OCI-LY1 (cell line): ENCODE data around the gene PRSS57.
"Not testable (repeated sequence)": the region's sequence is repeated elsewhere in the genome, so short reads cannot be mapped to it uniquely, and the experiment has no call there.

Experiments
- EZH2 ChIP-seq: fragments of 200-600 bp; sonication (generic), shearing (Covaris generic); IDR thresholded peaks from 2 replicates; pipeline ENCODE4 v1.8.0; 2017; ENCODE audit warnings: borderline replicate concordance, mixed run types, mild to moderate bottlenecking, antibody characterized with exemption, low read length, moderate library complexity, mixed read lengths
- TF ChIP-seq, protein P1 (sequence below): fragments of 200-600 bp; sonication (generic), shearing (Covaris generic); IDR thresholded peaks from 2 replicates; pipeline ENCODE4 v1.5.1; 2017; ENCODE audit warnings: mild to moderate bottlenecking, antibody characterized with exemption, low read length, moderate library complexity, mixed read lengths

- TF ChIP-seq, protein P1, sequence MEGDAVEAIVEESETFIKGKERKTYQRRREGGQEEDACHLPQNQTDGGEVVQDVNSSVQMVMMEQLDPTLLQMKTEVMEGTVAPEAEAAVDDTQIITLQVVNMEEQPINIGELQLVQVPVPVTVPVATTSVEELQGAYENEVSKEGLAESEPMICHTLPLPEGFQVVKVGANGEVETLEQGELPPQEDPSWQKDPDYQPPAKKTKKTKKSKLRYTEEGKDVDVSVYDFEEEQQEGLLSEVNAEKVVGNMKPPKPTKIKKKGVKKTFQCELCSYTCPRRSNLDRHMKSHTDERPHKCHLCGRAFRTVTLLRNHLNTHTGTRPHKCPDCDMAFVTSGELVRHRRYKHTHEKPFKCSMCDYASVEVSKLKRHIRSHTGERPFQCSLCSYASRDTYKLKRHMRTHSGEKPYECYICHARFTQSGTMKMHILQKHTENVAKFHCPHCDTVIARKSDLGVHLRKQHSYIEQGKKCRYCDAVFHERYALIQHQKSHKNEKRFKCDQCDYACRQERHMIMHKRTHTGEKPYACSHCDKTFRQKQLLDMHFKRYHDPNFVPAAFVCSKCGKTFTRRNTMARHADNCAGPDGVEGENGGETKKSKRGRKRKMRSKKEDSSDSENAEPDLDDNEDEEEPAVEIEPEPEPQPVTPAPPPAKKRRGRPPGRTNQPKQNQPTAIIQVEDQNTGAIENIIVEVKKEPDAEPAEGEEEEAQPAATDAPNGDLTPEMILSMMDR = not testable (repeated sequence)
- not testable (repeated sequence) for TF ChIP-seq EZH2
Observed at GRCh38 chr19:698529-698928, 3.3 kb upstream of the PRSS57 start.
